Gastrocnemius medialis (tissue), 4 donors: ENCODE measurements around the gene NCAM2. TPM values are rescaled to one million over a fixed set of nuclear protein-coding genes. Genes with fewer than 3 reads are reported as not detected.

ENCODE experiments used
- ATAC-seq, 2 donors: fragments of 150-250 bp; one replicate each; pipeline ENCODE4 v1.9.1; 2016
- DNase-seq, 2 donors: peaks; one replicate each; pipeline ENCODE4 v3.0.0-alpha.2; 2019
- H3K27ac ChIP-seq, 4 donors: fragments of 200-600 bp; sonication (generic); 1 replicate in 1 of 4; 2 replicates in 3 of 4; pipeline ENCODE4 v1.5.1; 2016 to 2018; ENCODE audit warnings: mild to moderate bottlenecking in 2 of 4, moderate library complexity in 1 of 4
- H3K27me3 ChIP-seq, 3 donors: fragments of 200-600 bp; sonication (generic) in 2 of 3; 1 replicate in 1 of 3; 2 replicates in 2 of 3; pipeline versions ENCODE4 v1.5.1 to v1.6.0; 2016 to 2019; ENCODE audit warnings: mild to moderate bottlenecking in 1 of 3, moderate library complexity in 1 of 3
- H3K36me3 ChIP-seq, 2 donors: fragments of 200-600 bp; sonication (generic) in 1 of 2; one replicate each; pipeline ENCODE4 v1.5.1; 2017 to 2018
- H3K4me1 ChIP-seq, 2 donors: fragments of 200-600 bp; sonication (generic) in 1 of 2; one replicate each; pipeline ENCODE4 v1.5.1; 2016 to 2017; ENCODE audit warnings: mild to moderate bottlenecking in 2 of 2
- H3K4me3 ChIP-seq, 4 donors: fragments of 200-600 bp; sonication (generic) in 3 of 4; 1 replicate in 1 of 4; 2 replicates in 3 of 4; pipeline ENCODE4 v1.5.1; 2016 to 2019; ENCODE audit warnings: mild to moderate bottlenecking in 2 of 4
- H3K9me3 ChIP-seq, 3 donors: fragments of 200-600 bp; sonication (generic) in 2 of 3; 1 replicate in 1 of 3; 2 replicates in 2 of 3; pipeline ENCODE4 v1.5.1; 2016 to 2019
- POLR2A ChIP-seq, 2 donors: fragments of 450-650 bp; IDR thresholded peaks; one replicate each; pipeline ENCODE4 v1.6.1; 2017; ENCODE audit warnings: antibody characterized with exemption in 2 of 2, mild to moderate bottlenecking in 2 of 2, moderate library complexity in 2 of 2
- in situ Hi-C, 4 donors: fragments of 200-750 bp; cut with MboI; loops; one replicate each; pipeline versions ENCODE4 v1.15.0 to v1.8.0; 2017; ENCODE audit warnings: low sequenced_read_pairs in 4 of 4
- intact Hi-C: fragments of 100-400 bp; cut with DNase I; formaldehyde crosslinking; loops from one replicate; pipeline ENCODE4 v1.15.1; 2023; ENCODE audit warnings: low total_unique reads
- total RNA-seq, 4 donors: library from RNA; depleted of rRNA; stranded (reverse); fragments of >200 nt; gene quantifications; one replicate each; pipeline versions ENCODE4 v1.1.0 to v1.2.3, GENCODE V29; 2016
- TF ChIP-seq, protein P1 (sequence below), 5 experiments: fragments of 450-650 bp in 3 of 5; fragments of 200-600 bp in 2 of 5; sonication (generic) in 2 of 5; IDR thresholded peaks in 4 of 5; conservative IDR thresholded peaks in 1 of 5; 1 replicate in 4 of 5; 2 replicates in 1 of 5; pipeline ENCODE4 v1.5.1; 2016 to 2019; ENCODE audit warnings: antibody characterized with exemption in 5 of 5, mild to moderate bottlenecking in 3 of 5, moderate library complexity in 3 of 5

Gene NCAM2
- total RNA-seq, 4 donors from 2014 or later = 0.07 to 1.9 (median 0.65) TPM

DNA sequence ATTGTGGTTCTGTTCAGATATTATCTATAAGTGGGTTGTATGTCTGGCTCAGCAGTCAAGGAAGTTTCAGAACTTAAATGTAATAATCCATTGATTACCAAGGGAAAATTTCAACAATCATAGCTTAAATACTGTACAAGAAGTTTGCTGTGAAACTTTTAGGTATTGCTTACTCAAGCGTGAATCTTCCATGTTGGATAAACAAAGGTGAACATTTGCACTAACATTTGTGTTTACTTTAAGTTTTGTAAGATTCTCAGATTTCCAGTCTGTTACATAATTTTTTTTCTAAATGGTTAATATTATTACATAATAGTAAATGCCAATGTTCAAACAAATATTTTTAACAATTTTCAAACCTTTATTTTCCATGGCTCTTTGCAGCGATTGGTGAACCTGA is 285.6 kb downstream of the NCAM2 start:
- DNase-seq (no peak), ATAC-seq (no peak)
- H3K27ac ChIP-seq = no peak overlapping the region
- intact Hi-C loops (no loop called here), in situ Hi-C loops (no loop called here)
- no peak overlapping the region for H3K4me3 ChIP-seq
- no peaks in the 10 kb centered on the region for H3K36me3 ChIP-seq
- no peaks in the 10 kb centered on the region for H3K27me3 ChIP-seq
- H3K4me1 ChIP-seq = no peaks in the 10 kb centered on the region
- TF ChIP-seq POLR2A (IDR thresholded peaks at IDR 0.05) = no peak
- TF ChIP-seq, protein P1, sequence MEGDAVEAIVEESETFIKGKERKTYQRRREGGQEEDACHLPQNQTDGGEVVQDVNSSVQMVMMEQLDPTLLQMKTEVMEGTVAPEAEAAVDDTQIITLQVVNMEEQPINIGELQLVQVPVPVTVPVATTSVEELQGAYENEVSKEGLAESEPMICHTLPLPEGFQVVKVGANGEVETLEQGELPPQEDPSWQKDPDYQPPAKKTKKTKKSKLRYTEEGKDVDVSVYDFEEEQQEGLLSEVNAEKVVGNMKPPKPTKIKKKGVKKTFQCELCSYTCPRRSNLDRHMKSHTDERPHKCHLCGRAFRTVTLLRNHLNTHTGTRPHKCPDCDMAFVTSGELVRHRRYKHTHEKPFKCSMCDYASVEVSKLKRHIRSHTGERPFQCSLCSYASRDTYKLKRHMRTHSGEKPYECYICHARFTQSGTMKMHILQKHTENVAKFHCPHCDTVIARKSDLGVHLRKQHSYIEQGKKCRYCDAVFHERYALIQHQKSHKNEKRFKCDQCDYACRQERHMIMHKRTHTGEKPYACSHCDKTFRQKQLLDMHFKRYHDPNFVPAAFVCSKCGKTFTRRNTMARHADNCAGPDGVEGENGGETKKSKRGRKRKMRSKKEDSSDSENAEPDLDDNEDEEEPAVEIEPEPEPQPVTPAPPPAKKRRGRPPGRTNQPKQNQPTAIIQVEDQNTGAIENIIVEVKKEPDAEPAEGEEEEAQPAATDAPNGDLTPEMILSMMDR (IDR thresholded peaks at IDR 0.05 in 4 of 5, conservative IDR thresholded peaks at IDR 0.05 in 1 of 5) = no peak
- no peaks in the 10 kb centered on the region for H3K9me3 ChIP-seq

- in situ Hi-C loops = no loop called here
- Histone ChIP-seq H3K27ac (no peak overlapping the region), H3K9me3 (no peaks in the 10 kb centered on the region), H3K4me1 (no peaks in the 10 kb centered on the region), H3K27me3 (no peaks in the 10 kb centered on the region), H3K36me3 (no peaks in the 10 kb centered on the region), H3K4me3 (no peak overlapping the region)
- ATAC-seq (no peak), DNase-seq (no peak)
- intact Hi-C loops = no loop called here
- TF ChIP-seq, protein P1 (IDR thresholded peaks at IDR 0.05 in 4 of 5, conservative IDR thresholded peaks at IDR 0.05 in 1 of 5) = no peak
- TF ChIP-seq POLR2A (IDR thresholded peaks at IDR 0.05) = no peak
These were observed 288.1 kb downstream of the NCAM2 start for GRCh38 chr21:21286170-21286798.

DNA sequence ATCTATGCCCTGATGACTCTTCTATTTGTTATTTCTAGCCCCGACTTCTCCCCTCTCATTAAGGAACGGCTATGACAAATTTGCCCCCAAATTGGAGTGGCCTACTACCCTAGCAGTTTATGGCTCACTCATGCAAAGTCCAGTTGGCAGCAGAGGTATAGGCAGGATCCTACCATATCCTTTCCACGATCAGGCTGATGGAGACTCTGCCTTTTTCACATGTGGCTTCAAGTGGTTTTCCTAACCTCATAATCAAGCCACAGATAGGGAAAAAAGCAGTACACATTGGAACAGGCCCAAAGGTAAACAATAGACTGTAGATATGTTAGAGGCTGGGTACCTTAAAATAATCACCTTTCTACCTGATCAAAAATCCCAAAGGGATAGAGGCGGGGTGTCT is 292.5 kb downstream of the NCAM2 start:
- H3K4me1 ChIP-seq = no peaks in the 10 kb centered on the region
- no peaks in the 10 kb centered on the region for H3K9me3 ChIP-seq
- no peaks in the 10 kb centered on the region for H3K27me3 ChIP-seq
- H3K4me3 ChIP-seq = no peak overlapping the region
- in situ Hi-C loops = no loop called here
- DNase-seq = no peak
- no peaks in the 10 kb centered on the region for H3K36me3 ChIP-seq
- TF ChIP-seq, protein P1 (IDR thresholded peaks at IDR 0.05 in 4 of 5, conservative IDR thresholded peaks at IDR 0.05 in 1 of 5) = no peak
- TF ChIP-seq POLR2A (IDR thresholded peaks at IDR 0.05) = no peak
- intact Hi-C loops = no loop called here
- ATAC-seq = no peak
- no peak overlapping the region for H3K27ac ChIP-seq

DNA sequence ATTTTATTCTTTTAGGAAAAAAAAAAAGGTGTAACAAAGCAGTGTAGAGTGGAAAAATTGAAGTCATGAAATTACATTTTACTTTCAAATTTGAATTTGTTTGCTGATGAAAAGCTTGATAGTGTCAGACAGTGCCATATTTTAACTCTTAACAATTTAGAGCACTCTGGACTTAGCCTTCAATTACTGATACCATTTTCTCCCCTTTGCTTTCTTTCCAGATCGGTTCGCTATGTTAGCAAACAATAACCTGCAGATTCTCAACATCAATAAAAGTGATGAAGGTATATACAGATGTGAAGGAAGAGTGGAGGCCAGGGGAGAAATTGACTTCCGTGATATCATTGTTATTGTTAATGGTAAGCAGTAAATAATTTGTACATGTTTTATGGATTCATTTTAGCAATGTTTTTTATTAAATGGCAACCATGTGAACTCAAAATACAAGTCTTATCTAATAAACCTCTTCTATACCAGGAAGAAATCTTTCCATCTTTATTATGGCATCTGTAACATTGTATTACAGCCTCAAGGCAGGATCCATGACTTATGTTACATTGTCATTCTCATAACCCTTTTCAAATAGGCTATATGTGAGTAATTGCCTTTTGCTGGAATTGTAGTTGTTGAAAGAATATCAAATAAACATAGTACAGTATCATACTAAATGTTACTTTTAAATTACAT is 293.8 kb downstream of the NCAM2 start:
- H3K27me3 ChIP-seq = no peaks in the 10 kb centered on the region
- H3K9me3 ChIP-seq = no peaks in the 10 kb centered on the region
- no peaks in the 10 kb centered on the region for H3K36me3 ChIP-seq
- no peak for TF ChIP-seq POLR2A (IDR thresholded peaks at IDR 0.05)
- TF ChIP-seq, protein P1 (IDR thresholded peaks at IDR 0.05 in 4 of 5, conservative IDR thresholded peaks at IDR 0.05 in 1 of 5) = no peak
- in situ Hi-C loops = no loop called here
- DNase-seq (no peak), ATAC-seq (no peak)
- no peak overlapping the region for H3K27ac ChIP-seq
- no peaks in the 10 kb centered on the region for H3K4me1 ChIP-seq
- intact Hi-C loops = no loop called here
- H3K4me3 ChIP-seq = no peak overlapping the region
